ENCODE measurements around the gene ABCG5.
A peak's percentile ranks its signal among the peaks of the same experiment; 100 is the strongest.

The ABCG5 gene

GRCh38 chr2:43778233-43778632, 60.4 kb downstream of the ABCG5 start:
- no peak for FAIRE-seq
- DNase-seq (ENCODE audit: insufficient read length, low spot score), result no peak
- no peak for TF ChIP-seq CTCF (IDR thresholded peaks at IDR 0.05; ENCODE audit: insufficient read depth, missing control alignments)

DNA sequence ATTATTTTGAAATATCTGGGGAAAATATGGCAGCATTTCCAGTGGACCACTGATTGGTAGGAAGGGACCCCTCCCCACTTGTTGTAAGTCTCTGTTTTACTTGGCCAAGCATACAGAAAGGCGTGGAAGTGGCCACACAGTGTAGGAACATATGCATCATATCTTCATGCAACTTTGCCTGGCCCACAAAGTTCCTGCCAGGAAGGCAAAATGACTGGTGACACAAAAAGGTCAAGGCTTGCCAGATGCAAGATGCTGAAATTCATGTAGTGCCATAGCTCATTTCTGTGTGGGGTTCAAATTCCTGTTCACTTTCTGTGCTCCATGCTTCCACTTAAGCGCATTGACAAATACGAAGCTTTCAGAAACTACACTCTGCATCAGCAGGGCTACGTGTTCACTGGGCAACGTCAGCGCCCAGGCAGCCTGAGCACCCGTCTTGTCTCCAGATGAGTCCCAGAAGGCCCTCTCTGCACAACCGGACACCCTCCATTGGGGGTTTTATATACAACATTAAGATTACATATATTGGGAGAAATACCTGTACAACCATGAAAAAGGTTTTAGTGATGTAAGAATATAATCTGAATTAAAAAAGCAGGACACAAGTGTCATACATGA, 61.2 kb downstream of the ABCG5 start:
- no peak for TF ChIP-seq CTCF (IDR thresholded peaks at IDR 0.05; ENCODE audit: insufficient read depth, missing control alignments)
- FAIRE-seq, result no peak
- DNase-seq (ENCODE audit: insufficient read length, low spot score), result no peak

GRCh38 chr2:43776324-43776723, 62.3 kb downstream of the ABCG5 start:
- DNase-seq (ENCODE audit: insufficient read length, low spot score) (no peak), FAIRE-seq (no peak)
- TF ChIP-seq CTCF (IDR thresholded peaks at IDR 0.05; ENCODE audit: insufficient read depth, missing control alignments), result no peak

DNA sequence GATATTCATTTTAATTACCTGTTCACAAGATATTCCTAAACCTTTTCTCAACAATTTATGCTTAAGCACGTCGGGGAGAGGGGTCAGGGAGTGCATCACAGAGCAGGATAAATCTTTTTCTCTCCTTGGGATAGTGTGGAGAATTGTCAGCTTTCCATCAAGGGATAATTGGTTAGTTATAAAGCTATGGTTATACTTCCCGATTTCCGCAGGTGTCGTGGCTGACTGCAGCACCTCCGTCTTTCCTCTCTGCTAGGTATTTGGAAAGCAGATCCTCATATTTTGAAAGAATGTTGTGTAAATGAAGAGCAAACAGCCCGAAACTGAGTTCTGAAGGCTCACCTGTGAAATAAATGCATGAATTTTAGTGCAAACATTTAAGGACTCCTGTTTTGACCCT, 64.0 kb downstream of the ABCG5 start:
- FAIRE-seq, result no peak
- no peak for DNase-seq (ENCODE audit: insufficient read length, low spot score)
- TF ChIP-seq CTCF (IDR thresholded peaks at IDR 0.05; ENCODE audit: insufficient read depth, missing control alignments), result no peak

DNA sequence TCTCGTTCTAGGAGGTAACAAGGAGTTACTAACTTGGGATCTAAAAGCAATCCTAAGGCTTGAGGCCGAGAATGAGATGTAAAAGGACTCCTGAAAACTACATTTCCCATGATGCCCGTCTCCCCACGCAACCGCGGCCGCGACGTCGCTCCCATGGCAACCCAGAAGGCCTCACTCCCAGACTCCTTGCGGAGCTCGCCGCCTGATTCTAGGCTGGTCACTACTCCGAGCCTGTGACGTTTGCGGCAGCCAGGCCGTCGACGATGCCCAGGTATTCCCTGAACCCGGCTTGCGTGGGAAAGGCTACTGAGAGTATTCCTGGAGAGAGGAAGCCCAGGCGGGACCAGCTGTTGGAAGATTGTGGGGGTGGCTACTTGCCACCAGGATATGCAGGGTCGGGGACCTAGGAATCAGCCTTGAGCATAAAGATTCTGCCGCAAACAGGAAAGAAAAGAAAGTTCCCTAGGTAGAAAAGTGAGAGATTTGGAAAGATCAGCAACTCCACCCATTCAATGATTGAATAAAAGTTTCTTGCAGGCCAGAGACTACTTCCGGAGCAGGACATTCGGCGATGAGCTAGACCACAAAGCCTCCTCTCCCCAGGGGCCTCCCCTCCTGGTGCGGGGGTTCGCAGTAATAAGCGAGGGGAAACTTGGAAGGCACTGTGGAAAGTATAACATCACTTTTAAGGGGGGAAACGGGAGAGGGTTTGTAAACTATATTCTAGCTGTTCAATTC, 64.6 kb downstream of the ABCG5 start, which contains the start of gene DYNC2LI1:
Gene DYNC2LI1, plus strand, starts transcription at position 164 of the 738 bp plus-strand sequence. Its CDS starts 100 bp downstream, at position 264.
- FAIRE-seq (peak; percentile 11), DNase-seq (ENCODE audit: insufficient read length, low spot score) (peak; percentile 69)
- no peak for TF ChIP-seq CTCF (IDR thresholded peaks at IDR 0.05; ENCODE audit: insufficient read depth, missing control alignments)

- DNase-seq (ENCODE audit: insufficient read length, low spot score), result no peak
- no peak for FAIRE-seq
- TF ChIP-seq CTCF (IDR thresholded peaks at IDR 0.05; ENCODE audit: insufficient read depth, missing control alignments), result no peak
These were observed 72.6 kb downstream of the ABCG5 start for GRCh38 chr2:43766006-43766405.

Measured in D721Med (cell line).